Measurements from ENCODE around the gene ITGA2. TPM values are rescaled to one million over a fixed set of nuclear protein-coding genes. Genes with fewer than 3 reads are reported as not detected.
A peak's percentile ranks its signal among the peaks of the same experiment; 100 is the strongest.

The ITGA2 gene
- polyA plus RNA-seq, 1 donor from 2014 or later: 0.20 TPM

- TF ChIP-seq RAD21 (conservative IDR thresholded peaks at IDR 0.05) (no peak), EP300 (conservative IDR thresholded peaks at IDR 0.05; ENCODE audit: poor library complexity, severe bottlenecking) (no peak), MXI1 (conservative IDR thresholded peaks at IDR 0.05; ENCODE audit: poor library complexity, severe bottlenecking) (no peak)
Observed at GRCh38 chr5:53023969-53024368, 34.8 kb downstream of the ITGA2 start (continued).

GRCh38 chr5:53024535-53024934, 35.4 kb downstream of the ITGA2 start:
- Histone ChIP-seq H3K79me2 (replicated peaks; ENCODE audit: insufficient read depth, low read length) (no peaks in the 10 kb centered on the region), H3K4me2 (ENCODE audit: low read length) (no peak overlapping the region), H3K27ac (ENCODE audit: low read length) (no peak overlapping the region), H4K20me1 (ENCODE audit: insufficient read depth) (no peaks in the 10 kb centered on the region), H3K36me3 (ENCODE audit: insufficient read depth, low read length) (no peaks in the 10 kb centered on the region), H2AFZ (ENCODE audit: low read depth, low read length) (no peak overlapping the region), H3K27me3 (ENCODE audit: insufficient read depth, low read depth, low read length) (no peaks in the 10 kb centered on the region), H3K4me3 (ENCODE audit: low read length) (no peak overlapping the region), H3F3A (ENCODE audit: insufficient read depth, low read length, poor library complexity, severe bottlenecking) (no peaks in the 10 kb centered on the region), H3K9me3 (ENCODE audit: low read length) (no peaks in the 10 kb centered on the region), H3K9me2 (ENCODE audit: insufficient read depth, low read length) (no peaks in the 10 kb centered on the region), H3K9ac (ENCODE audit: low read length) (no peak overlapping the region)
- TF ChIP-seq RAD21 (conservative IDR thresholded peaks at IDR 0.05) (no peak), TAF1 (IDR thresholded peaks at IDR 0.05; ENCODE audit: low read depth) (no peak), SMC3 (conservative IDR thresholded peaks at IDR 0.05; ENCODE audit: poor library complexity) (no peak), EP300 (conservative IDR thresholded peaks at IDR 0.05; ENCODE audit: poor library complexity, severe bottlenecking) (no peak), POLR2AphosphoS5 (IDR thresholded peaks at IDR 0.05) (no peak), CTCF (IDR thresholded peaks at IDR 0.05; ENCODE audit: poor library complexity, severe bottlenecking) (no peak), EZH2 (IDR thresholded peaks at IDR 0.05; ENCODE audit: borderline replicate concordance, insufficient read depth, low read length, poor library complexity, severe bottlenecking) (no peak), MXI1 (conservative IDR thresholded peaks at IDR 0.05; ENCODE audit: poor library complexity, severe bottlenecking) (no peak), REST (IDR thresholded peaks at IDR 0.05; ENCODE audit: borderline replicate concordance) (no peak)

- Histone ChIP-seq H3K9ac (ENCODE audit: low read length) (peak overlapping the region; percentile 4), H3K9me2 (ENCODE audit: insufficient read depth, low read length) (no peaks in the 10 kb centered on the region), H3K4me3 (ENCODE audit: low read length) (no peak overlapping the region), H3K27me3 (ENCODE audit: insufficient read depth, low read depth, low read length) (no peaks in the 10 kb centered on the region), H3K9me3 (ENCODE audit: low read length) (no peaks in the 10 kb centered on the region), H2AFZ (ENCODE audit: low read depth, low read length) (no peak overlapping the region), H3K27ac (ENCODE audit: low read length) (peak overlapping the region; percentile 57), H3F3A (ENCODE audit: insufficient read depth, low read length, poor library complexity, severe bottlenecking) (no peaks in the 10 kb centered on the region), H3K36me3 (ENCODE audit: insufficient read depth, low read length) (no peaks in the 10 kb centered on the region), H3K79me2 (replicated peaks; ENCODE audit: insufficient read depth, low read length) (no peaks in the 10 kb centered on the region), H3K4me2 (ENCODE audit: low read length) (no peak overlapping the region), H4K20me1 (ENCODE audit: insufficient read depth) (no peaks in the 10 kb centered on the region)
- TF ChIP-seq POLR2AphosphoS5 (IDR thresholded peaks at IDR 0.05): peak; percentile 28
- peak; percentile 17 for TF ChIP-seq MXI1 (conservative IDR thresholded peaks at IDR 0.05; ENCODE audit: poor library complexity, severe bottlenecking)
- TF ChIP-seq TAF1 (IDR thresholded peaks at IDR 0.05; ENCODE audit: low read depth): no peak
Observed at GRCh38 chr5:53025487-53025886, 36.3 kb downstream of the ITGA2 start.
